ENCODE measurements around the gene ATG7.
"Not testable (repeated sequence)": the region's sequence is repeated elsewhere in the genome, so short reads cannot be mapped to it uniquely, and the experiment has no call there.

ATG7 gene

GRCh38 chr3:11386465-11387113 lies 114.4 kb downstream of the ATG7 start:
- no peaks in the 10 kb centered on the region for H3K27me3 Mint-ChIP-seq
- H3K4me3 Mint-ChIP-seq = no peak overlapping the region
- ATAC-seq (replicated peaks) (no peak), DNase-seq (no peak)
- peaks cover 2 to 10% of the 10 kb centered on the region in 2 donors for H3K4me1 Mint-ChIP-seq
- H3K9me3 Mint-ChIP-seq = no peaks in the 10 kb centered on the region
- no peak overlapping the region for H3K27ac Mint-ChIP-seq
- H3K36me3 Mint-ChIP-seq = peaks cover 19 to 45% of the 10 kb centered on the region in 2 donors

DNA sequence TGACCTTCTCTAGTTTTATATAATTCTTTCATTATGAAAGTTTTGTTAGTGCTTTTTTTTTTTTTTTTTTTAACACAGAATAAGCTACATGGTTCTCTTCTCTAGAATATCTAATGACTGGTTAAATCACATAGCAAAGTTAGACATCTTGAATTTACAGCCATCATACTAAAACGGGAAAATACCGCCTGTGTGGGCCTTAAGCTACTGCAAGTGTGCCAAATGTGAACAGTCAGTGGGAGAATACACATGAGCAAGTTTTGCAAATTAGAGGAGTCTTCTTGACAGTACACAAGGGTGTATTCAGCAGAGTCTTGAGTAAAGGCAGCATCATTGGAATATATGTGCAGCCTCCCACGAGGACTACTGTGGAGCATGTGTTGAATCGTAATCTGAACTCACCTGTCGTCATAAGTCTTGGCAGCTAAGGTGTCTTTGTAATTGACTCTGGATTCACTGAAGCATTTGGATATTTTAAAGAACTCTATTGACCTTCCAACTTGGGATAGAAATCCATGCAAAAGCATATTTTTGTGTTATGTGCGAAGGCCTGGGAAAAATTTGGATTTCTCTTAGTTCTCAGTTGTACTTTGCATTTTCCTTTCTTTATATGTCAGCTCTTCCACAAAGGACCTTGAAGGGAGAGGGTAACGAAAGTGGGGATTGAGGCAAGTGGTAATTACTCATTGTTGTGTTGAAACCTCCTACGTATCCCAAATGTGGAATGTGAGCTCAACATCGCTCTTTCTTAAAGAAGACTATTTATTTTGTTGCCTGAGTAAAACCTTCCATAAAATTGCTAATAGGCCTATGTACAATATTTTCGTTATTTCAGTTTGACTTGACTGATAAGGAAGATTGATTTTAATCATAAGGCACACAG lies 117.4 kb downstream of the ATG7 start:
- Mint-ChIP-seq H3K36me3 (peaks cover 15 to 27% of the 10 kb centered on the region in 2 donors), H3K27ac (no peak overlapping the region), H3K27me3 (no peaks in the 10 kb centered on the region), H3K4me3 (no peak overlapping the region), H3K4me1 (peaks cover 2 to 10% of the 10 kb centered on the region in 2 donors), H3K9me3 (no peaks in the 10 kb centered on the region)
- DNase-seq (no peak), ATAC-seq (replicated peaks) (no peak)

GRCh38 chr3:11390411-11391131 lies 118.4 kb downstream of the ATG7 start:
- Mint-ChIP-seq H3K4me3 (no peak overlapping the region), H3K9me3 (no peaks in the 10 kb centered on the region), H3K27ac (no peak overlapping the region), H3K4me1 (peaks cover 2 to 10% of the 10 kb centered on the region in 2 donors), H3K36me3 (peaks cover 15 to 28% of the 10 kb centered on the region in 2 donors), H3K27me3 (no peaks in the 10 kb centered on the region)
- ATAC-seq (replicated peaks) (no peak), DNase-seq (no peak)

DNA sequence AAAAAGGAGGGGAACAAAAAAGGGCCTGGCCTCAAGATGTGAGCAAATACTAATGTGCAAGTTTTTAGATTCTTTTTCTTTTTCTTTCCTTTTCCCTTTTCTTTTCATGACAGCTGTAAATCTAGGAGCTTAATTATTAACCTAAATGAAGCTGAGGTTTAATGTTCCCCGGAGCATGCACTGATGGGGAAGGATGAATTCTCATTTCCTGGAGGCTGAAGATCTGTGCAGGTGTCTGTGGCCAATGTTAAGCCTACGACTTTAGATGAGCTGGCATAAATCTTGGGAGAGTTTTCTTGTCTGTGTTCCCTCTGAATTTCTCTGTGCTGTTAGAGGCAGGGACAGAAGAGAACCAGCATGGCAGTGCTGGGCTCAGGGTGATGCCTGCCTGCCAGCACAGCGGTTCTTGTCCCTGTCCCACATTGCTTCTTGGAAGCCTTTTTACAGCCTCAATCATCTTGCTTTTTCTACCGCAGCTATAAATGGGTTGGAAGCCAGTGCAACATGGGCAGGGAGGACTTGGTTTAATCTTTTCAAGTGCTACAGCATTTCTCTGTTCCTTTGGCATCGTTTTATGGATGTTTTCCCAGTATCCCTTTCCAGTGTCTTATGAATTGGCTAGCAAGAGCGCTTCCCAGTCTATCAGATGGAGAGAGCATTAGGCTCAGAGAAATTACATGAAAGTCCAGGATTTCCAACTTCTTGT lies 119.1 kb downstream of the ATG7 start:
- DNase-seq (no peak), ATAC-seq (replicated peaks) (no peak)
- Mint-ChIP-seq H3K36me3 (peaks cover 15 to 26% of the 10 kb centered on the region in 2 donors), H3K27me3 (no peaks in the 10 kb centered on the region), H3K9me3 (no peaks in the 10 kb centered on the region), H3K27ac (no peak overlapping the region), H3K4me1 (peaks cover 2 to 10% of the 10 kb centered on the region in 2 donors), H3K4me3 (no peak overlapping the region)

DNA sequence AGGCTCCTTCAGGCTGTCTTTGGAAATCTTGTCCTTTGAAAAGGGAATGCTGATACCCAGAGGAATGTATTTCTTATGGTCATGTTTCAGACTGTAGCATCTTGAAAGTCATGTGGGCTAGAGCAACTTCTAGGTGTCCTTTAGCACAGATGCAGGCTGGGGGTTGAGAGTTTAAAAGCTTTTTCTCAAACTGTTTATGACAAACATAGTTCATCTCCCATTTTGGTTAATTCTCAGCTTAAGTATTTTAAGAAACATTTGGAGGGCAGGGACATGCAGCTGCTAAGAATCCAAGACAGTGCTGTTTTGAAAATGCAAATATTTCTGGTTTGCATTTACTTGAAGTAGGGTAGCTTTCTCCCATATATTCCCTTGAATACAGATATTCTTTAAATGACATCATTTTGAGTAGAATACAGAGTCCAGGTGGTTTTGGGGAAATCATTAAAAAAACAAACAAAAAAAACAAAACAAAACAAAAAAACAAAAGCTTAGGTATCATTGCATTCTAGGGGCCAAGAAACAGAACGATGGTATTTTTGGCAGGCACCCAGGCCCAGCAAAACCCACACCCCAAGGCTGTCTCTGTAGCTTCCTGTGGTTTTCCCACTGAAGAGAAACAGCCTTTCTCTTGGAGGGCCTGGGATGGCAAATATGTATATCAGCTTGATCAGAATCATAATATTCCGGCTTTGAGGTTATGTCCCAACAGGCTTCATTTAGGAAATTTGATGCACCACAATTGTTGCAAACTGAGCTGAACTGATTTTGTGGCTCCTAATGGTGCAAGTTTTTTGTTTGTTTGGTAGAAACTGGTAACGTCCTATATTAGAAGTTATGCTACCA lies 120.0 kb downstream of the ATG7 start:
- no peaks in the 10 kb centered on the region for H3K27me3 Mint-ChIP-seq
- H3K36me3 Mint-ChIP-seq = peaks cover 15 to 22% of the 10 kb centered on the region in 2 donors
- no peak overlapping the region for H3K27ac Mint-ChIP-seq
- peaks cover 2 to 10% of the 10 kb centered on the region in 2 donors for H3K4me1 Mint-ChIP-seq
- ATAC-seq (replicated peaks) = no peak
- H3K9me3 Mint-ChIP-seq = no peaks in the 10 kb centered on the region
- no peak overlapping the region for H3K4me3 Mint-ChIP-seq
- DNase-seq = no peak

DNA sequence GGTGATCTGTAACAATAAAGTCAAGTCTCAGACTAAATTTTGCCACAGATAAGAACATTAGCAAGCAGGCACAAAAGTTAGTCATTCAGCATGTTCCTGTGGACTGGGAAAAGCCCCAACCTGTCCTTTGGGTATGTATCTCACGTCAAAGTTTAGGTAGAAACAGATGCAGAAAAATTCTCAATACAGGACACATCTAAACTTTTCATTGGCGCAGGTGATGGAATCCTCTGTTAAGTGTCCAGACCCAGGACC lies 120.6 kb downstream of the ATG7 start:
- H3K4me1 Mint-ChIP-seq = peaks cover 2 to 10% of the 10 kb centered on the region in 2 donors
- no peaks in the 10 kb centered on the region for H3K9me3 Mint-ChIP-seq
- H3K27ac Mint-ChIP-seq = no peak overlapping the region
- DNase-seq (no peak), ATAC-seq (replicated peaks) (no peak)
- H3K36me3 Mint-ChIP-seq = peaks cover 15 to 22% of the 10 kb centered on the region in 2 donors
- H3K27me3 Mint-ChIP-seq = no peaks in the 10 kb centered on the region
- no peak overlapping the region for H3K4me3 Mint-ChIP-seq

- peaks cover 15 to 22% of the 10 kb centered on the region in 2 donors for H3K36me3 Mint-ChIP-seq
- no peak overlapping the region for H3K4me3 Mint-ChIP-seq
- H3K27me3 Mint-ChIP-seq = no peaks in the 10 kb centered on the region
- peaks cover 2 to 10% of the 10 kb centered on the region in 2 donors for H3K4me1 Mint-ChIP-seq
- H3K27ac Mint-ChIP-seq = no peak overlapping the region
- no peak for DNase-seq
- H3K9me3 Mint-ChIP-seq = no peaks in the 10 kb centered on the region
- ATAC-seq (replicated peaks) = no peak
Observed at GRCh38 chr3:11393401-11393800, 121.2 kb downstream of the ATG7 start.

DNA sequence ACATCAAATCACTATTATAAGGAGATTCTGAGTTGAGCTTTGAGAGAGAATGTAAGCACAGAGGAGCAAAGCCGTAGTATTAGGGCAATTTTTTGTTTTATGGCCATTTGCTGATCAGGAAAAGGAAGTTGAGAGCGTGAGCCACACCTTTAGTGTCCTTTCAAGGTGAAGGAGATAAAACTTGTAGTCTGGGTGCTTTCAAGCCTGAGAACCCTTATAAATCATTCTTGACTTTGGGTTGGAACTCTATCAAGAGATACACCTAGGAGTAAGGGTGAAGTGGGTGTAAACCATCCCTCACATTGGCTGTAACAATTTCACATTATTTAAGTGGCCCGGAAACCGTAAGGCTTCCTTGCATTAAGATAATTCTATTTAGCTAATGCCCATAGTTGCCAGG lies 122.2 kb downstream of the ATG7 start:
- H3K36me3 Mint-ChIP-seq = peaks cover 13 to 22% of the 10 kb centered on the region in 2 donors
- H3K4me1 Mint-ChIP-seq = peaks cover 2 to 10% of the 10 kb centered on the region in 2 donors
- no peak overlapping the region for H3K27ac Mint-ChIP-seq
- H3K9me3 Mint-ChIP-seq = no peaks in the 10 kb centered on the region
- DNase-seq = no peak
- H3K4me3 Mint-ChIP-seq = no peak overlapping the region
- ATAC-seq (replicated peaks) = no peak
- H3K27me3 Mint-ChIP-seq = no peaks in the 10 kb centered on the region

GRCh38 chr3:11400213-11400612 lies 128.0 kb downstream of the ATG7 start:
- ATAC-seq (replicated peaks) = no peak
- no peak for DNase-seq
- Mint-ChIP-seq H3K4me3 (no peak overlapping the region), H3K27me3 (no peaks in the 10 kb centered on the region), H3K27ac (no peak overlapping the region), H3K4me1 (no peaks in the 10 kb centered on the region), H3K36me3 (peaks cover 12 to 17% of the 10 kb centered on the region in 2 donors), H3K9me3 (peaks cover 3 to 4% of the 10 kb centered on the region in 2 donors)

DNA sequence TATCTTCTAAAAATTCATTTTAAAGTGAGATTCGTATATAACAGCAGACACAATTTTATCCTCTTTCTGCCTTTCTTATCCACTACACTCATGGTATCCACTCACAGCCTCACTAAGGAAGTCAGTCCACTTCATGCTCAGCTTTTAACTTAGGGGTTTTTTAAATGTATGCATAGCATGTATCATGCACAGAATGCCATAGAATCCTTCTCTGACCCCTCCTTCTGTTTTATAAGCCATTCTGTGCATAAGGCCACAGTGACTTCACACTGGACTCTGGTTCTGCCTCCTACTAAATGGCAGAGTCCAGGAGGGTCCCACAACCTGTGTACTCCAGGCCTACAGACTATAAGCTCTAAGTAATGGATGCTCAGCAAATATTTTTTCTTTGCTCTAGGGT lies 129.2 kb downstream of the ATG7 start:
- no peaks in the 10 kb centered on the region for H3K4me1 Mint-ChIP-seq
- peaks cover 19 to 24% of the 10 kb centered on the region in 2 donors for H3K36me3 Mint-ChIP-seq
- peaks cover 3 to 11% of the 10 kb centered on the region in 2 donors for H3K9me3 Mint-ChIP-seq
- no peak for ATAC-seq (replicated peaks)
- no peak overlapping the region for H3K27ac Mint-ChIP-seq
- H3K27me3 Mint-ChIP-seq = no peaks in the 10 kb centered on the region
- no peak for DNase-seq
- H3K4me3 Mint-ChIP-seq = no peak overlapping the region

DNA sequence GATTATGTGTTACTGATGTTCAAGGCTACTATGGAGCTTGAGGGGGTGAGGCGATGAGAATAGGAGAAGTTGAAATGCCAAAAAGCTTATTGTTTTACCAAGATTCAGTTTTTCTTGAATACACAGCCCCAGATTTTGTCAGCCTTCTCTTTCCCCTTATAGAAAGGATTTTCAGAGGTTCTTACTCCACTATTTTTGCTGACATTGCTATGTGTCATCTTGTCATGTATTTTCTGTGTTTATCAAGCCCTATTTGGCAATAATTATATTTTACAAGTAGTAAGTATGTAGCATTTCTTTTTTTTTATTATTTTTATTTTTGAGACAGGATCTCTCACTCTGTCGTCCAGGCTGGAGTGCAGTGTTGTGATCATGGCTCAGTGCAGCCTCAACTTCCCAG lies 133.1 kb downstream of the ATG7 start:
- peaks cover 51 to 59% of the 10 kb centered on the region in 2 donors for H3K36me3 Mint-ChIP-seq
- DNase-seq (no peak), ATAC-seq (replicated peaks) (no peak)
- H3K27ac Mint-ChIP-seq = no peak overlapping the region
- peaks cover 19 to 39% of the 10 kb centered on the region in 2 donors for H3K9me3 Mint-ChIP-seq
- no peaks in the 10 kb centered on the region for H3K27me3 Mint-ChIP-seq
- no peaks in the 10 kb centered on the region for H3K4me1 Mint-ChIP-seq
- no peak overlapping the region for H3K4me3 Mint-ChIP-seq

DNA sequence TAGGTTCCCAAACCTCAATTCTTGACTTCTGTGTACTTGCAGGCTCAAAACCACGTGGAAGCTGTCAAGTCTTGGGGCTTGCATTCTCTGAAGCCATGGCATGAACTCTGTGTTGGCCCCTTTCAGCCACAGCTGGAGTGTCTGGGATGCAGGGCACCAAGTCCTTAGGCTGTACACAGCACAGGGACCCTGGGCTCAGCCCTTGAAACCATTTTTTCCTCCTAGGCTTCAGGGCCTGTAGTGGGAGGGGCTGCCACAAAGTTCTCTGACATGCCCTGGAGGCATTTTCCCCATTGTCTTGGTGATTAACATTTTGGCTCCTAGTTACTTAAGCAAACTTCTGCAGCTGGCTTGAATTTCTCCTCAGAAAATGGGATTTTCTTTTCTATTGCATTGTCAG lies 135.4 kb downstream of the ATG7 start:
- no peak overlapping the region for H3K27ac Mint-ChIP-seq
- H3K4me1 Mint-ChIP-seq = peaks cover 0 to 2% of the 10 kb centered on the region in 2 donors
- DNase-seq (no peak), ATAC-seq (replicated peaks) (no peak)
- H3K4me3 Mint-ChIP-seq = no peak overlapping the region
- peaks cover 24 to 46% of the 10 kb centered on the region in 2 donors for H3K9me3 Mint-ChIP-seq
- H3K27me3 Mint-ChIP-seq = no peaks in the 10 kb centered on the region
- peaks cover 62 to 76% of the 10 kb centered on the region in 2 donors for H3K36me3 Mint-ChIP-seq

DNA sequence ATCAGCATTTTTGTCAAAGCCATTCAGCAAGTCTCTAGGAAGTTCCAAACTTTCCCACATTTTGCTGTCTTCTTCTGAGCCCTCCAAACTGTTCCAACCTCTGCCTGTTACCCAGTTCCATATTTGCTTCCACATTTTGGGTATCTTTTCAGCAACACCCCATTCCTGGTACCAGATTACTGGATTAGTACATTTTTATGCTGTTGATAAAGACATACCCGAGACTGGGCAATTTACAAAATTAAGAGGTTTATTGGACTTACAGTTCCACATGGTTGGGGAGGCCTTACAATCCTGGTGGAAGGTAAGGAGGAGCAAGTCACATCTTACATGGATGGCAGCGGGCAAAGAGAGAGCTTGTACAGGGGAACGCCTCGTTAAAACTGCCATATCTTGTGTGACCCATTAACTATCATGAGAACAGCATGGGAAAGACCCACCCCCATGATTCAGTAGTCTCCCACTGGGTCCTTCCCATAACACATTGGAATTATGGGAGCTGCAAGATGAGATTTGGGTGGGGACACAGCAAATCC lies 136.2 kb downstream of the ATG7 start:
- H3K4me1 Mint-ChIP-seq; DNase-seq; H3K4me3 Mint-ChIP-seq; H3K27me3 Mint-ChIP-seq; ATAC-seq (replicated peaks); H3K27ac Mint-ChIP-seq: not testable (repeated sequence)
- H3K9me3 Mint-ChIP-seq = peaks cover 27 to 46% of the 10 kb centered on the region in 2 donors
- H3K36me3 Mint-ChIP-seq = peaks cover 62 to 75% of the 10 kb centered on the region in 2 donors
